Vagina (tissue), 2 donors: ENCODE results near the gene POLR2C.

Experiments
- POLR2A ChIP-seq, 2 donors: fragments of 450-650 bp; IDR thresholded peaks; one replicate each; pipeline ENCODE4 v1.6.1; 2017; ENCODE audit warnings: antibody characterized with exemption in 2 of 2, mild to moderate bottlenecking in 2 of 2, moderate library complexity in 2 of 2
- TF ChIP-seq, protein P1 (sequence below), 3 experiments: fragments of 450-650 bp in 2 of 3; fragments of 200-600 bp in 1 of 3; sonication (generic) in 1 of 3; IDR thresholded peaks; one replicate each; pipeline ENCODE4 v1.5.1; 2017 to 2019; ENCODE audit warnings: antibody characterized with exemption in 3 of 3, mild to moderate bottlenecking in 2 of 3, moderate library complexity in 2 of 3

DNA sequence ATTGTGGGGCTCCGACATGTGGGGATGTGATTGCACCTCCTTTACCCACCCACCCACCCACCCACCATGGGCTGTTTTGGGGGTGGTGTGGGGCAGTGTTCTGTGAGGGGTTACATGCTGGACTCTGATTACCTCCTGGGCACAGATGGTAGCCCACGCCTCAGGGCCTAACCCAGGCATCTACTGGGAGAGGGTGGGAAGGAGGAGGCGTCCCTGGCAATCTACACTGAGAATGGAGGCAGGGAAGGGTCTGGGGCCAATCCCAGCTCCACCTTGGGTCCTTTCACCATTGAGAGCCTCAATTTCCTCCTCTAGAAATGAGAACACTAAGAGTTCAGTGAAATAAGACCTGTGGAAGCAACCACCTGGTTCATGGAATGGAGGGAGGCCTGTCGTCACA lies 35.6 kb downstream of the POLR2C start:
- TF ChIP-seq POLR2A (IDR thresholded peaks at IDR 0.05): no peak
- TF ChIP-seq, protein P1, sequence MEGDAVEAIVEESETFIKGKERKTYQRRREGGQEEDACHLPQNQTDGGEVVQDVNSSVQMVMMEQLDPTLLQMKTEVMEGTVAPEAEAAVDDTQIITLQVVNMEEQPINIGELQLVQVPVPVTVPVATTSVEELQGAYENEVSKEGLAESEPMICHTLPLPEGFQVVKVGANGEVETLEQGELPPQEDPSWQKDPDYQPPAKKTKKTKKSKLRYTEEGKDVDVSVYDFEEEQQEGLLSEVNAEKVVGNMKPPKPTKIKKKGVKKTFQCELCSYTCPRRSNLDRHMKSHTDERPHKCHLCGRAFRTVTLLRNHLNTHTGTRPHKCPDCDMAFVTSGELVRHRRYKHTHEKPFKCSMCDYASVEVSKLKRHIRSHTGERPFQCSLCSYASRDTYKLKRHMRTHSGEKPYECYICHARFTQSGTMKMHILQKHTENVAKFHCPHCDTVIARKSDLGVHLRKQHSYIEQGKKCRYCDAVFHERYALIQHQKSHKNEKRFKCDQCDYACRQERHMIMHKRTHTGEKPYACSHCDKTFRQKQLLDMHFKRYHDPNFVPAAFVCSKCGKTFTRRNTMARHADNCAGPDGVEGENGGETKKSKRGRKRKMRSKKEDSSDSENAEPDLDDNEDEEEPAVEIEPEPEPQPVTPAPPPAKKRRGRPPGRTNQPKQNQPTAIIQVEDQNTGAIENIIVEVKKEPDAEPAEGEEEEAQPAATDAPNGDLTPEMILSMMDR (IDR thresholded peaks at IDR 0.05): no peak
